Omental fat pad (tissue), 4 donors: Measurements from ENCODE around the gene ACOT7. TPM values are rescaled to one million over a fixed set of nuclear protein-coding genes. Genes with fewer than 3 reads are reported as not detected.

ENCODE experiments used
- ATAC-seq: fragments of 150-250 bp; one replicate; pipeline ENCODE4 v1.9.1; 2016; ENCODE audit warnings: mild to moderate bottlenecking, moderate library complexity; ENCODE audit not compliant: low FRiP score
- DNase-seq: peaks from one replicate; pipeline ENCODE4 v3.0.0-alpha.2; 2019; ENCODE audit warnings: low spot score
- CTCF ChIP-seq, 3 donors: fragments of 450-650 bp; IDR thresholded peaks; one replicate each; pipeline ENCODE4 v1.5.1; 2016 to 2017; ENCODE audit warnings: antibody characterized with exemption in 3 of 3, mild to moderate bottlenecking in 3 of 3, moderate library complexity in 2 of 3
- total RNA-seq, 4 donors: library from RNA; depleted of rRNA; stranded (reverse); fragments of >200 nt; gene quantifications; one replicate each; pipeline ENCODE4 v1.1.0, GENCODE V29; 2016

Gene ACOT7
- total RNA-seq, 4 donors from 2014 or later: 7.4 to 16.7 (median 9.2) TPM

GRCh38 chr1:6248932-6249738 is 144.4 kb downstream of the ACOT7 start:
- DNase-seq: no peak
- ATAC-seq: no peak

GRCh38 chr1:6248161-6248776 is 145.3 kb downstream of the ACOT7 start:
- DNase-seq (no peak), ATAC-seq (no peak)
- TF ChIP-seq CTCF (IDR thresholded peaks at IDR 0.05): no peak

More at GRCh38 chr1:6248932-6249738, 144.4 kb downstream of the ACOT7 start:
- TF ChIP-seq CTCF (IDR thresholded peaks at IDR 0.05): no peak

GRCh38 chr1:6247651-6248050 is 145.9 kb downstream of the ACOT7 start:
- DNase-seq (no peak), ATAC-seq (no peak)
- TF ChIP-seq CTCF (IDR thresholded peaks at IDR 0.05): no peak

GRCh38 chr1:6246497-6247467 is 146.8 kb downstream of the ACOT7 start:
- peak in 2 of 3 donors; percentile 90 to 98 for TF ChIP-seq CTCF (IDR thresholded peaks at IDR 0.05)
- ATAC-seq (peak; percentile 49), DNase-seq (peak; percentile 56)

- ATAC-seq (no peak), DNase-seq (no peak)
- no peak for TF ChIP-seq CTCF (IDR thresholded peaks at IDR 0.05)
These were observed 147.6 kb downstream of the ACOT7 start for GRCh38 chr1:6245869-6246496.

- DNase-seq: peak; percentile 53
- peak; percentile 59 for ATAC-seq
- peak in 1 of 3 donors; percentile 76 for TF ChIP-seq CTCF (IDR thresholded peaks at IDR 0.05)
These were observed 148.3 kb downstream of the ACOT7 start for GRCh38 chr1:6245086-6245868.
